PC-3 (cell line): Measurements from ENCODE around the gene CCR7. TPM values are rescaled to one million over a fixed set of nuclear protein-coding genes. Genes with fewer than 3 reads are reported as not detected.
"Not testable (repeated sequence)": the region's sequence is repeated elsewhere in the genome, so short reads cannot be mapped to it uniquely, and the experiment has no call there.

Source experiments
- ATAC-seq: fragments of 200-7000 bp; cut with Tn5 transposase; 2 replicates; pipeline ENCODE4 v1.9.1; 2020; ENCODE audit warnings: mild to moderate bottlenecking, moderate library complexity
- BruUV-seq: library from RNA; stranded (reverse); fragments of 400-500 nt; replicated peaks from 2 replicates; lab custom pipeline; 2021; lab: Mats Ljungman, UMichigan
- CTCF ChIA-PET: fragments of 300-600 bp; sonication (Branson Sonifier 250); formaldehyde crosslinking; loops from one replicate; lab custom pipeline; 2022; ENCODE audit warnings: antibody characterized with exemption; lab: Charles Lee
- POLR2A ChIA-PET: fragments of 300-600 bp; sonication (Branson Sonifier 250); formaldehyde crosslinking; loops from one replicate; lab custom pipeline; 2022; ENCODE audit warnings: antibody characterized with exemption; ENCODE audit not compliant: unreplicated experiment; lab: Charles Lee
- DNase-seq: peaks from one replicate; pipeline ENCODE4 v3.0.0-alpha.2; 2015
- H2AFZ ChIP-seq: fragments of 300-600 bp; sonication (generic); 2 replicates; pipeline ENCODE4 v1.6.0; 2016; ENCODE audit warnings: antibody characterized with exemption, low read length
- H3F3A ChIP-seq: fragments of 300-600 bp; sonication (generic); one replicate; pipeline ENCODE4 v1.6.0; 2017; ENCODE audit warnings: antibody characterized with exemption, low read length, control low read depth, mild to moderate bottlenecking; ENCODE audit not compliant: unreplicated experiment
- H3K27ac ChIP-seq: fragments of 300-600 bp; sonication (generic); 2 replicates; pipeline ENCODE4 v1.5.1; 2016; ENCODE audit warnings: mild to moderate bottlenecking, low read length
- H3K27me3 ChIP-seq: fragments of 300-600 bp; sonication (generic); 2 replicates; pipeline ENCODE4 v1.6.1; 2016; ENCODE audit warnings: low read length, mixed read lengths
- H3K36me3 ChIP-seq: fragments of 300-600 bp; sonication (generic); 2 replicates; pipeline ENCODE4 v1.6.1; 2016; ENCODE audit warnings: low read depth, mixed run types, low read length, mixed read lengths
- H3K4me1 ChIP-seq: fragments of 300-600 bp; sonication (generic); 2 replicates; pipeline ENCODE4 v1.5.1; 2016; ENCODE audit warnings: low read length; ENCODE audit not compliant: insufficient read depth
- H3K4me2 ChIP-seq: fragments of 300-600 bp; sonication (generic); 2 replicates; pipeline ENCODE4 v1.6.0; 2016; ENCODE audit warnings: low read length
- H3K4me3 ChIP-seq: fragments of 300-600 bp; sonication (generic); 2 replicates; pipeline ENCODE4 v1.5.1; 2016; ENCODE audit warnings: mild to moderate bottlenecking, low read length, mixed read lengths
- H3K79me2 ChIP-seq: fragments of 300-600 bp; sonication (generic); 2 replicates; pipeline ENCODE4 v1.6.1; 2017; ENCODE audit warnings: low read length, mixed read lengths
- H3K9ac ChIP-seq: fragments of 300-600 bp; sonication (generic); 2 replicates; pipeline ENCODE4 v1.6.0; 2016; ENCODE audit warnings: mild to moderate bottlenecking, low read length
- H3K9me2 ChIP-seq: fragments of 300-600 bp; sonication (generic); replicated peaks from 2 replicates; pipeline ENCODE4 v1.6.1; 2016; ENCODE audit warnings: mixed run types, low read length, mixed read lengths
- H3K9me3 ChIP-seq: fragments of 300-600 bp; sonication (generic); 2 replicates; pipeline ENCODE4 v1.6.1; 2016; ENCODE audit warnings: low read length, mixed read lengths
- H4K20me1 ChIP-seq: fragments of 300-600 bp; sonication (generic); 2 replicates; pipeline ENCODE4 v1.6.1; 2016; ENCODE audit warnings: low read length, mixed read lengths
- EZH2 ChIP-seq: fragments of 300-600 bp; sonication (generic); IDR thresholded peaks from one replicate; pipeline ENCODE4 v1.6.1; 2017; ENCODE audit warnings: antibody characterized with exemption, mild to moderate bottlenecking, low read length; ENCODE audit not compliant: unreplicated experiment
- EZH2phosphoT487 ChIP-seq: fragments of 300-600 bp; sonication (generic); IDR thresholded peaks from 2 replicates; pipeline ENCODE4 v1.6.1; 2018; ENCODE audit warnings: mild to moderate bottlenecking, antibody characterized with exemption, low read length, borderline replicate concordance
- intact Hi-C: fragments of 100-400 bp; cut with micrococcal nuclease; formaldehyde crosslinking; loops from 2 replicates; pipeline ENCODE4 v1.9.0; 2023
- total RNA-seq: library from RNA; depleted of rRNA; stranded (reverse); fragments of >200 nt; gene quantifications from 2 replicates; pipeline ENCODE4 v1.2.3, GENCODE V29; 2014
- TF ChIP-seq, protein P1 (sequence below): fragments of 300-600 bp; sonication (generic); conservative IDR thresholded peaks from 2 replicates; pipeline ENCODE4 v1.5.1; 2017; ENCODE audit warnings: antibody characterized with exemption, low read depth, mild to moderate bottlenecking, low read length

Gene CCR7
- total RNA-seq, 1 experiment from 2014 or later, result not detected

- POLR2A ChIA-PET, result no interaction called here
- CTCF ChIA-PET, result no interaction called here
- no peak overlapping the region for H3K27ac ChIP-seq
- H3K4me2 ChIP-seq, result no peak overlapping the region
- H3K9me2 ChIP-seq, result no peaks in the 10 kb centered on the region
- no peak for DNase-seq
- intact Hi-C loops, result no loop called here
- TF ChIP-seq, protein P1, sequence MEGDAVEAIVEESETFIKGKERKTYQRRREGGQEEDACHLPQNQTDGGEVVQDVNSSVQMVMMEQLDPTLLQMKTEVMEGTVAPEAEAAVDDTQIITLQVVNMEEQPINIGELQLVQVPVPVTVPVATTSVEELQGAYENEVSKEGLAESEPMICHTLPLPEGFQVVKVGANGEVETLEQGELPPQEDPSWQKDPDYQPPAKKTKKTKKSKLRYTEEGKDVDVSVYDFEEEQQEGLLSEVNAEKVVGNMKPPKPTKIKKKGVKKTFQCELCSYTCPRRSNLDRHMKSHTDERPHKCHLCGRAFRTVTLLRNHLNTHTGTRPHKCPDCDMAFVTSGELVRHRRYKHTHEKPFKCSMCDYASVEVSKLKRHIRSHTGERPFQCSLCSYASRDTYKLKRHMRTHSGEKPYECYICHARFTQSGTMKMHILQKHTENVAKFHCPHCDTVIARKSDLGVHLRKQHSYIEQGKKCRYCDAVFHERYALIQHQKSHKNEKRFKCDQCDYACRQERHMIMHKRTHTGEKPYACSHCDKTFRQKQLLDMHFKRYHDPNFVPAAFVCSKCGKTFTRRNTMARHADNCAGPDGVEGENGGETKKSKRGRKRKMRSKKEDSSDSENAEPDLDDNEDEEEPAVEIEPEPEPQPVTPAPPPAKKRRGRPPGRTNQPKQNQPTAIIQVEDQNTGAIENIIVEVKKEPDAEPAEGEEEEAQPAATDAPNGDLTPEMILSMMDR, result no peak
- TF ChIP-seq EZH2, result no peak
- no peak for TF ChIP-seq EZH2phosphoT487
- no peaks in the 10 kb centered on the region for H3K27me3 ChIP-seq
- H3K4me1 ChIP-seq, result peaks cover 32% of the 10 kb centered on the region
- H2AFZ ChIP-seq, result no peak overlapping the region
- H3F3A ChIP-seq, result no peaks in the 10 kb centered on the region
- no peaks in the 10 kb centered on the region for H4K20me1 ChIP-seq
- H3K9me3 ChIP-seq, result no peaks in the 10 kb centered on the region
- no peaks in the 10 kb centered on the region for H3K79me2 ChIP-seq
- ATAC-seq, result no peak
- H3K36me3 ChIP-seq, result no peaks in the 10 kb centered on the region
- H3K4me3 ChIP-seq, result no peak overlapping the region
- H3K9ac ChIP-seq, result no peak overlapping the region
- BruUV-seq, result no TSS peak
These were observed 17.3 kb downstream of the CCR7 start for GRCh38 chr17:40547785-40548478.

DNA sequence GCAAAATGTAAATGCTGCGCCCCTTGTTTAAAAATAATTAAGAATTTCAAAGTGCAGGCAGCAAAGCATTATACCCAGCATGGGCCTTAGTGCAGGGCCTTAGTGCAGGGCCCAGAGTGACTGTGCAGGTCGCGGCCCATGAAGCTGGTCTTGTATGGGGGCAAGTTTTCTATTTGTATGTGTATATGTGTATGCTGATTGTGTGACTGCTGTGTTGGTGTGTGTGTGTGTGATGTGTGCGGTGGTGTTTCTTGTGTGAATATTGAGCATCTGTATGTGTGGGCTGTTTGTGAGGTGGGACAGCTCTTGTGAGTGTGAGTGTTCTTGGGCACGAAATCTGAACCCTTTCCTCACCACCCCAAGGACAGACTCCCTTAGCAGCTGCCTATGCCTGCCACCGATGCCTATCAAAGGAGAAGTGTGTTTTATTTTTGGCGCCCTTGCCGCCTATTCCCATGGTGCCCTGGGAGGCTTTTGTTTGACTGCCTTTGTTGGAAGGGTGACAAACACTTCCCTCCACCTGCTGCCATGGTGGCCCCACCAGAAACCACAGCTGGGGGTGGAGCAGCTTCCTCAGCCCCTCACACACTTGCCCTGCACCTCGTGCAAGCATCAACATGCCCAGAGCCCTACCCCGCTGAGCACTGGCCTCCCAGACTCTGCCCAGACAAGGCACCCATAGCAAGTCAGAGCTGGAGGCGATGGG, 18.0 kb downstream of the CCR7 start:
- no peak overlapping the region for H3K4me2 ChIP-seq
- no peaks in the 10 kb centered on the region for H3F3A ChIP-seq
- H3K9me2 ChIP-seq, result no peaks in the 10 kb centered on the region
- no peak overlapping the region for H3K9ac ChIP-seq
- H3K9me3 ChIP-seq, result no peaks in the 10 kb centered on the region
- ATAC-seq, result no peak
- H2AFZ ChIP-seq, result no peak overlapping the region
- H3K27ac ChIP-seq, result no peak overlapping the region
- no peak for DNase-seq
- no peaks in the 10 kb centered on the region for H3K79me2 ChIP-seq
- H3K36me3 ChIP-seq, result no peaks in the 10 kb centered on the region
- intact Hi-C loops, result no loop called here
- no peaks in the 10 kb centered on the region for H3K27me3 ChIP-seq
- no peak overlapping the region for H3K4me3 ChIP-seq
- no TSS peak for BruUV-seq
- ChIA-PET CTCF (no interaction called here), POLR2A (no interaction called here)
- peaks cover 30% of the 10 kb centered on the region for H3K4me1 ChIP-seq
- TF ChIP-seq EZH2phosphoT487, result no peak
- no peak for TF ChIP-seq EZH2
- TF ChIP-seq, protein P1, result no peak
- H4K20me1 ChIP-seq, result no peaks in the 10 kb centered on the region

- BruUV-seq, H3F3A ChIP-seq, H3K4me3 ChIP-seq, H2AFZ ChIP-seq, H3K9me3 ChIP-seq, H3K9me2 ChIP-seq, POLR2A ChIA-PET, DNase-seq, CTCF ChIA-PET, H3K27me3 ChIP-seq, intact Hi-C loops, H3K36me3 ChIP-seq, H3K9ac ChIP-seq, H4K20me1 ChIP-seq, H3K79me2 ChIP-seq, H3K27ac ChIP-seq, ATAC-seq, H3K4me2 ChIP-seq: not testable (repeated sequence)
- H3K4me1 ChIP-seq, result peaks cover 23% of the 10 kb centered on the region
These were observed 18.8 kb downstream of the CCR7 start for GRCh38 chr17:40546497-40546896.
